AG08395 (cell line): Measurements from ENCODE around the gene UBTD1.
"Not testable (repeated sequence)": the region's sequence is repeated elsewhere in the genome, so short reads cannot be mapped to it uniquely, and the experiment has no call there.

Source experiments
- DNase-seq: peaks from one replicate; pipeline ENCODE4 v3.0.0; 2012; ENCODE audit warnings: mixed read lengths, low spot score

The UBTD1 gene

GRCh38 chr10:97563337-97563736 is 64.6 kb downstream of the UBTD1 start:
- DNase-seq = no peak

- no peak for DNase-seq
Observed at GRCh38 chr10:97564776-97565175, 66.1 kb downstream of the UBTD1 start.

- DNase-seq = no peak
Observed at GRCh38 chr10:97566336-97566996, 67.7 kb downstream of the UBTD1 start.

GRCh38 chr10:97567891-97568290 is 69.2 kb downstream of the UBTD1 start:
- no peak for DNase-seq

- no peak for DNase-seq
Observed at GRCh38 chr10:97570146-97570788, 71.5 kb downstream of the UBTD1 start.

GRCh38 chr10:97570789-97571471 is 72.2 kb downstream of the UBTD1 start:
- no peak for DNase-seq

- no peak for DNase-seq
Observed at GRCh38 chr10:97571622-97572021, 72.9 kb downstream of the UBTD1 start.

- peak; percentile 82 for DNase-seq
Observed at GRCh38 chr10:97572214-97572989, 73.7 kb downstream of the UBTD1 start, which contains the start of gene ANKRD2. ANKRD2 (plus strand) TSS chr10:97572779; CDS start chr10:97572789, 10 bp downstream.

GRCh38 chr10:97573021-97573420 is 74.3 kb downstream of the UBTD1 start:
- no peak for DNase-seq

- no peak for DNase-seq
Observed at GRCh38 chr10:97573672-97574071, 74.9 kb downstream of the UBTD1 start.

- DNase-seq = peak; percentile 86
Observed at GRCh38 chr10:97574374-97575126, 75.8 kb downstream of the UBTD1 start.

GRCh38 chr10:97575127-97575668 is 76.5 kb downstream of the UBTD1 start:
- DNase-seq = no peak

- not testable (repeated sequence) for DNase-seq
Observed at GRCh38 chr10:97576487-97576886, 77.8 kb downstream of the UBTD1 start.

GRCh38 chr10:97577701-97578100 is 79.0 kb downstream of the UBTD1 start:
- no peak for DNase-seq

- DNase-seq = no peak
Observed at GRCh38 chr10:97578171-97578844, 79.6 kb downstream of the UBTD1 start.

GRCh38 chr10:97580421-97581367 is 82.0 kb downstream of the UBTD1 start:
- DNase-seq = no peak

GRCh38 chr10:97582169-97582568 is 83.4 kb downstream of the UBTD1 start:
- no peak for DNase-seq

GRCh38 chr10:97583476-97583875 is 84.8 kb downstream of the UBTD1 start:
- DNase-seq = no peak

GRCh38 chr10:97584060-97584797 is 85.5 kb downstream of the UBTD1 start, which contains the start of gene HOGA1:
HOGA1 (plus strand) TSS chr10:97584389; CDS start chr10:97584704, 315 bp downstream.
- peak; percentile 74 for DNase-seq
